ENCODE measurements around the gene COL6A5.

- no peak for TF ChIP-seq CTCF (IDR thresholded peaks at IDR 0.05 in 8 of 11, conservative IDR thresholded peaks at IDR 0.05 in 3 of 11)
- TF ChIP-seq POLR2AphosphoS5 (IDR thresholded peaks at IDR 0.05) = no peak
- no peak for TF ChIP-seq POLR2A (IDR thresholded peaks at IDR 0.05)
Measured at GRCh38 chr3:130506031-130506430, 160.6 kb downstream of the COL6A5 start.

Data from spleen (tissue), 7 donors.